GM21786 (cell line): ENCODE measurements around the gene NOP16.
"Not testable (repeated sequence)": the region's sequence is repeated elsewhere in the genome, so short reads cannot be mapped to it uniquely, and the experiment has no call there.

ENCODE experiments used
- ATAC-seq: cut with Tn5 transposase; IDR thresholded peaks from one replicate; pipeline ENCODE4 v1.9.1; 2021; ENCODE audit not compliant: unreplicated experiment

The NOP16 gene

GRCh38 chr5:176410486-176411180 lies 22.2 kb upstream of the NOP16 start:
- ATAC-seq: no peak

GRCh38 chr5:176409765-176410164 lies 21.4 kb upstream of the NOP16 start:
- ATAC-seq: no peak

- no peak for ATAC-seq
Measured at GRCh38 chr5:176408590-176408989, 20.2 kb upstream of the NOP16 start.

- ATAC-seq: not testable (repeated sequence)
Measured at GRCh38 chr5:176408252-176408573, 19.8 kb upstream of the NOP16 start.

DNA sequence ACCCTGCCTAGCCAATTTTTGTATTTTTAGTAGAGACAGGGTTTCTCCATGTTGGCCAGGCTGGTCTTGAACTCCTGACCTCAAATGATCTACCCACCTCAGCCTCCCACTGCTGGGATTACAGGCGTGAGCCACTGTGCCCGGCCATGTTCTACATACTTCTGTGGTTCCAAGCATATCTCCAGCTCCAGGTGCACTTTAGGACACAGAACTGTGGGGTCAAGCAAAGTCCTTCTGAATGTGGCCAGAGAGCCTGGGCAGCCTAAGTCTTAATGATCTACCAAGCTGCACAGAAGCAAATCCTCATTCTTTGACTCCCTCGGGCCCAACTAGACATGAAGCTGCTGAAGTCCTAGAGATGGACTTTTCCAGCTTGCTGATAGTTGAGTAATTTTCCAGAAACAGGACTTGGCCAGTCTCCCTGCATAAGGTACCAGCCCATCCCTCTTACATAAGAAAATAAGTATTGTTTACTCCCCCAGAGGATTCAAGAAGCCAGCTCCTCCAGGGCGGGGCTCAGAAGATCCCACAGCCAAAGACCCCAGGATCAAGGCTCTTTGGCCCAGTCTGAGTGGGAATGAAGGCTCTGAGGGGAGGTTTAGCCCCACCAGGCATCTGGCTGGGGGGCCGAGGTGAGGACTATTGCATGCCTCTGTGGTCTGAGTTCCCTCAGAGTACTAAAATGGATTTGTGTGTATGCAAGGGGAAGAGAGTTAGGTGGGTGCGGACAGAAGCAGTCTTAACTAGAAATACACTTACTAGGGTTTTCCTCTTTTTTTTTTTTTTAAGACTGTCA lies 19.3 kb upstream of the NOP16 start:
- no peak for ATAC-seq

DNA sequence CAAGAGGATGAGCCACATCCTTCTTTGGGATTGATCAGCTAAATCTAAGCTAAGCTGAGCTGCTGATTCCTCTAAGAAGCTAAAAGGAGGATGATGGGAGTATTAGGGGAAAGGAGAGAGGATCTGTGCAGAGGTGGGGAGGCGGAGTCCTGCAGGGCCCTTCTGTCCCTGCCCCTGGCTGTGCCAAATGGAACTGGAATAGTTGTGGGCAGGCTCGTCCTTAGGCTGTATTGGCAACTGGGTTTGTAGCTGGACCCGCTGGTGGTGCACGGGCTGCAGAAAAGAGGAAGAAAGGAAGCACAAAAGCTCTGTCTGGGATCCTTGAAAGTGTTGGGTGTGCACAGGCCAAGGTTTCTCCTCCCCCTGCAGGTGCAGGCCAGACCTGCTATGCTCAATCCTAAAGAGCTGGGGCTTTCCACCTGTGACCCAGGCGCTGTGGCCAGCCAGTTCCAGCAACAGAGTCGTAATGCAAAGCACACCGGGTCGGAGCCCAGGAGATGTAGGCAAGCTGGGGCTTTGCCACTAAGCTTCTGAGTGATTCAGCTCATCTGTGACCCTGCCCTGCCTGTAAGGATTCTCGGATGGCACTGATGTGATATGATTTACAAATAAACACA lies 18.1 kb upstream of the NOP16 start:
- no peak for ATAC-seq

- ATAC-seq: no peak
Measured at GRCh38 chr5:176405656-176406435, 17.4 kb upstream of the NOP16 start.

DNA sequence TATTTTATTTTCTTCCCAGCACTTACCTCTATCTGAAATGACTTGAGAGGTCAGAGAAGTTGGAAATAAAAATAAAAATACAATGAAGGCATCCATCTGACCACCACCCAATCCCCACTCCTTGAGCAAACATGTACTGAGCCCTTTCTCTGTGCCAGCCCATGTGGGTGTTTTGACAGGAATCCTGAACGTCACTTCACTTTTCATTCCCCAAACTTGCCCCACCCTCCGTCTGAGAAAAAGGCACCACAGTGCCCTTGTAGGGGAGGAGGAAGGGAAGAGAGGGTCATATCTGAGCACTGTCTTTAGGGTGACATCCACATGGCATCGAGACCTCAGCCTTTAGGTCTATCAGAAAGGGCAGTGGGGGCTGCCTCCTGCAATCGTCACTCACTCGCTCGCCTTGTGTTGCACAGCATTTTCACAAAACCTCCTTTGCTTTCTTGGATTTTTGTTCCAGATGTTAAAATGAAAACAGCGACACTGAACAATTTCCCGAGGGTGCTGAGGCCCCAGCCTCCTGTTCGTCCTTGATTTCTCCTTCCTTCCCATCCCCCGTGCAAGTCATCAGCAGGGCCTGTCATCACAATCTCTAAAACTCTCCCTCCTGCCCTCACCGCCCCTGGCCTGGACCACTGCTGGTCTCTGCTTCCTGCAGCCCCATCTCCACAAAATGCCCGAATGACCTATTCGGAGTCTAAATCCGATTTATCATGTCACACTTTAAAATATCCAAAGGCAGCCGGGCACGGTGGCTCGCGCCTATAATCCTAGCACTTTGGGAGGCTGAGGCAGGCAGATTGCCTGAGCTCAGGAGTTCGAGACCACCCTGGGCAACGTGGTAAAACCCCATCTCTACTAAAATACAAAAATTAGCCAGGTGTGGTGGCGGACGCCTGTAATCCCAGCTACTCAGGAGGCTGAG lies 13.1 kb upstream of the NOP16 start:
- no peak for ATAC-seq

GRCh38 chr5:176400382-176401156 lies 12.2 kb upstream of the NOP16 start:
- ATAC-seq: no peak

DNA sequence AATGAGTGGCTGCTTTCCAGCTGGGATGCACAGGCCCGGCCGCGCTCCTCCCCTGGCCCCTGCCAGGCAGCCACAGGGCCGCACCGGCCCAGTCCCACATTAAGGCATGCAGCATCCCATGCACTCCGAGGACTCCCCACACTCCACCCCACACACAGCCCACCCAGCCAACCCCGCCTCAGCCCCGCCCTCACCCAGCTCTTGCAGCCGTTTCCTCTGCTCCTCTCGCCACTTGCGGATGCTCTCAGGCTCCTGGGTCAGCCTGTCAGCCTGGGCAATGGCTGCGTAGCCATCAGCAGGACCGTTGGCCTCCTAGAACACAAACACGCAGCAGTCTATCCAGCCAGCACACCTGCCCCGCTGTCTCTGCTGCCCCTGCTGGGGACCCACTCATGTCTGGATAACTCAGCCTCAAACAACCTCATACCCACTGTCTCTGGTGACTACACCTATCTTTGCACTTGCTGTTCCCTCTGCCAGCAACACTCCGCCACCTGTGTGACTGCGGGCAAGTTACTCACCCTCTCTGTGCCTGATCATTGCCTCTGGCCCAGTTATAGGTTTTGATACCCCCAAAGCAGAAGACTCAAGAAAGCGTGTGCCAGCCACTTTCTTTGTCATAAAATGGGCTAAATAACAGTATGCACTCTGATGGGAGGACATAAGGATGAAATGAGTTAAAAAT lies 9.5 kb upstream of the NOP16 start:
- no peak for ATAC-seq

- ATAC-seq: no peak
Measured at GRCh38 chr5:176396330-176396729, 7.9 kb upstream of the NOP16 start.

GRCh38 chr5:176394881-176395675 lies 6.7 kb upstream of the NOP16 start:
- no peak for ATAC-seq

GRCh38 chr5:176394096-176394495 lies 5.7 kb upstream of the NOP16 start:
- ATAC-seq: no peak

DNA sequence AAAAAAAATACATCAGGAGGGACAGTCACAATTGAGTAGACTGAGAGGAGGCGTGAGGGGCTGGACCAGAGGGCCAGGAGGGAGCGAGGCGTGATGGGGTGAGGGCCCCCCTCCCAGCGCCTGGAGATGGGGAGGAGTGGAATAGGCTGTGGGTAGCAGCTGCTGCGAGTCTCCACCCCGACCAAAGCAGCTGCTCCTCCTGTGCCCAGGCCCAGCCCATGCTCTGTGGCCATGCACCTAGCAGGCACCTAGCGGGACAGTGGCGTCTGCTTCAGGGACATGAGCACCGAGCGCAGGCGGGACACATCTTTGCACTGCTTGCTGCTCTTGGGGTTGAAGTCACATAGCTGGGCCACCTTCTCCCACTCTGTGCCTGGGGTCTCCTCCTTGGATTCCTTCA lies 4.1 kb upstream of the NOP16 start:
- no peak for ATAC-seq

DNA sequence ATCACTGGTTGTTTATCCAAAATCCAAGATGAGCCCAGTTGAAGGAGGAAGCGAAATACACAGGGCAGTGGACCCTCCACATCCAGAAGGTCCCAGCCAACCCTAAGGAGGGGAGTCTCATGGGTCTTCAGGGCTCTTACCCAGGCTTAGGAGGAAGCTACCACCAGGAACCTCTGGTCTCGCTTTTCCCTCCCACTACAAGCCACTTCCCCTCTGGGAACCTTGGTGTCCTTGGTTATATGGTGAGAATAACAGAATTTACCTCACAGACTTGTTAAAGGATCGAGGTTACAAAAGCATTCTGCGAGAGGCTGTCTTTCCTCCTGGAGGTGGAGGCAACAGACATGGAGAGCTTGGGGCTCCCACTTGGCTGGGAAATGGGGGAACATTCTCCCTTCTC lies 3.6 kb upstream of the NOP16 start:
- no peak for ATAC-seq

- no peak for ATAC-seq
Measured at GRCh38 chr5:176391479-176391878, 3.1 kb upstream of the NOP16 start.

DNA sequence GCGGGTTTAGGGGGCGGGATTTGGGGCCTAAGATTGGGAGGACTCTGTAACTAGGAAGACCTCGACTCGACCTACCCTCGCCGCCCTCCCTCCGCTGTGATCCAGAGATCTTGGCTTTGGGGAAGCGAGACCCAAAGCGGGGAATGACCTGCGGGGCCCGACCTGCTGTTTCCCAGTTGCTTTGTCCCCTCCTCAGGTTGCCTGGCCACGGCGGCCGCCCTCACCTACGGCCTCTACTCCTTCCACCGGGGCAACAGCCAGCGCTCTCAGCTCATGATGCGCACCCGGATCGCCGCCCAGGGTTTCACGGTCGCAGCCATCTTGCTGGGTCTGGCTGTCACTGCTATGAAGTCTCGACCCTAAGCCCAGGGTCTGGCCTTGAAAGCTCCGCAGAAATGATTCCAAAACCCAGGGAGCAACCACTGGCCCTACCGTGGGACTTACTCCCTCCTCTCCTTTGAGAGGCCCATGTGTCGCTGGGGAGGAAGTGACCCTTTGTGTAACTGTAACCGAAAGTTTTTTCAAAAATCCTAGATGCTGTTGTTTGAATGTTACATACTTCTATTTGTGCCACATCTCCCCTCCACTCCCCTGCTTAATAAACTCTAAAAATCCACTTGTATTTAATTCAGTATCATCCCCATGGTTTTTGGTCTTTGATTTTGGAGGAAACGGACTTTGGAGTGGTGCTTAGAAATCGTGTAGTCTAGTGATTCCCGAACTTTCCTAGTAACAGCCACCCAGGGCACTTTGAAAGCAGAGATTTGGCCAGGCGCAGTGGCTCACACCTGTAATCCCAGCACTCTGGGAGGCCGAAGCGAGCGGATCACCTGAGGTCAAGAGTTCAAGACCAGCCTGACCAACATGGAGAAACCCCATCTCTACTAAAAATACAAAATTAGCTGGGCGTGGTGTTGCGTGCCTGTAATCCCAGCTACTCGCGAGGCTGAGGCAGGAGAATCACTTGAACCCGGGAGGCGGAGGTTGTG lies 1.0 kb upstream of the NOP16 start:
- ATAC-seq: peak; percentile 29
